HFF-Myc (cell line): Measurements from ENCODE around the gene CHAC1.

Source experiments
- DNase-seq: peaks from one replicate; pipeline ENCODE4 v3.0.0-alpha.2; 2011; ENCODE audit warnings: low read depth; ENCODE audit errors: extremely low read depth
- H3K4me3 ChIP-seq: replicated peaks from 2 replicates; pipeline ENCODE4 v1.5.1; 2011; ENCODE audit warnings: low read depth, mild to moderate bottlenecking, control low read depth, low read length
- CTCF ChIP-seq: IDR thresholded peaks from 2 replicates; pipeline ENCODE4 v1.5.1; 2012; ENCODE audit warnings: mild to moderate bottlenecking, low read depth, low read length, control low read depth; ENCODE audit errors: missing control alignments

Gene CHAC1

GRCh38 chr15:40927873-40928806, 25.1 kb upstream of the CHAC1 start:
- DNase-seq: no peak
- no peak for TF ChIP-seq CTCF
- peak overlapping the region; percentile 52 for H3K4me3 ChIP-seq

- no peak for DNase-seq
- TF ChIP-seq CTCF: no peak
- peak within 1 kb of the TSS; percentile 52 for H3K4me3 ChIP-seq
These were observed 24.2 kb upstream of the CHAC1 start, which contains the start of gene DLL4 for GRCh38 chr15:40928821-40929659. Gene DLL4 (plus strand): TSS chr15:40929340. CDS start chr15:40929669, 329 bp downstream.

GRCh38 chr15:40929660-40930429, 23.4 kb upstream of the CHAC1 start:
- H3K4me3 ChIP-seq: peak overlapping the region; percentile 52
- DNase-seq: no peak
- no peak for TF ChIP-seq CTCF

GRCh38 chr15:40930430-40931299, 22.6 kb upstream of the CHAC1 start:
- peak overlapping the region; percentile 52 for H3K4me3 ChIP-seq
- peak; percentile 73 for TF ChIP-seq CTCF
- DNase-seq: no peak

- peak overlapping the region; percentile 52 for H3K4me3 ChIP-seq
- no peak for DNase-seq
- no peak for TF ChIP-seq CTCF
These were observed 21.8 kb upstream of the CHAC1 start for GRCh38 chr15:40931300-40932142.
